Cardiac septum (tissue), 1 donor: ENCODE measurements around the gene RNF25. TPM values are rescaled to one million over a fixed set of nuclear protein-coding genes. Genes with fewer than 3 reads are reported as not detected.

Experiments
- DNase-seq: peaks from one replicate; pipeline ENCODE4 v3.0.0-alpha.2; 2020; ENCODE audit warnings: low spot score
- intact Hi-C: fragments of 100-400 bp; cut with DNase I; formaldehyde crosslinking; loops from one replicate; pipeline ENCODE4 v1.14.0; 2022
- long read RNA-seq: library from polyadenylated mRNA; unstranded; transcript quantifications from one replicate; pipeline ENCODE4 v2.0.0, GENCODE V29; 2021
- total RNA-seq: library from RNA; stranded (reverse); fragmentation: NEBNext Ultra II Directional; extraction: Animal tissue kit (Norgen Biotek cat#: 25700); gene quantifications from one replicate; pipeline ENCODE4 v1.2.1, GENCODE V29; 2021
- donor health status: DM: no; HTN: no; CAD: no.

The RNF25 gene, protein sequence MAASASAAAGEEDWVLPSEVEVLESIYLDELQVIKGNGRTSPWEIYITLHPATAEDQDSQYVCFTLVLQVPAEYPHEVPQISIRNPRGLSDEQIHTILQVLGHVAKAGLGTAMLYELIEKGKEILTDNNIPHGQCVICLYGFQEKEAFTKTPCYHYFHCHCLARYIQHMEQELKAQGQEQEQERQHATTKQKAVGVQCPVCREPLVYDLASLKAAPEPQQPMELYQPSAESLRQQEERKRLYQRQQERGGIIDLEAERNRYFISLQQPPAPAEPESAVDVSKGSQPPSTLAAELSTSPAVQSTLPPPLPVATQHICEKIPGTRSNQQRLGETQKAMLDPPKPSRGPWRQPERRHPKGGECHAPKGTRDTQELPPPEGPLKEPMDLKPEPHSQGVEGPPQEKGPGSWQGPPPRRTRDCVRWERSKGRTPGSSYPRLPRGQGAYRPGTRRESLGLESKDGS
- total RNA-seq = 17.5 TPM
- long read RNA-seq, transcript RNF25-201 (10 exons, 1,914 nt) = major isoform, 24 of 29 reads
- long read RNA-seq, partial matches to known transcripts = 3 of 29 reads
- long read RNA-seq, other reads (novel, unspliced or antisense) = 0 of 29 reads

DNA sequence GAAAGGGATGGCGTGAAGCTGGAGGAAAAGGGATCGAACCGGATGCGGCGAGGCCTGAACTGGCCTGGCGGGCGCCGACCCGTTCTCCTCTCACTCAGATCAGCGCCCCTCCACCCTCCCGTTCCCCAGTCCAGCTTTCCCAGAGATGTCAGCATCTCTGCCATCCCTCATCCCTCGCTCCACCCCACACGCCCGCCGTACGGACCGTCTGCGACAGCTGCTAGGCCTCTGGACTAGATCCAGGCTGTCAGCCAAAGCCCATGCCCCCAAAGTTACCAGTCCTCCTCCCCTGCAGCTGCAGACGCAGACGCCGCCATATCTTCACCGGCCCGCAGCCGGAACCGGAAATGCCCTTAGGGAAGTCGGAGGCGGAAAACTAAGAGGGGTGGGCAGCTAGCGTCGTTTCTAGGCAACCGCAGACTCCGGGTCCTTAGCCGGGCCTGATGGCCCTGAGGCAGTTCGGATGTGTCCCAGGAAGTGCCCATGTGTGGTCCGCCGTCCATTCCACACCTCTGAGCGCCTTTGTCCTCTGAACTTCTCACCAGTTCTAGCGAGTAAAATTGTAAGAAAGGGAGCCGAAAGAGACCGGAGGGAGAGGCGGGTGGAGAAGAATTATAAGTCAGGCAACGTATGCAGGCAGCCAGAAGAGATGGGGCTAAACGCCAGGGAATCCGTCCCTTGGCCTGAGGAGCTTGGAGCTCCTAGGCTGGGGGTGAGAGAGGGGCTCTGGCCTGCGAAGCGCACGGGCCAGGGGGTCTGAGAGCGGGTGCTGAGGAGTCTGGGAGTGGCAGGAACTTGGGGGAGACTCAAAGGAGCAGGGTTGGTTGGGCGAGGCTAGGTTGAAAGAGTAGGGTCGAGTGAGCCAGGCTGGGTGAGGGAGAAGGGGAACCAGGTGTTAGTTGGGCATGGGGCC lies at the start of gene RNF25, which contains the start of gene STK36:
Gene RNF25, minus strand, starts transcription at position 349 of the 913 bp plus-strand sequence. Its CDS starts 32 bp downstream, at position 317.
Gene STK36, plus strand, starts transcription at position 433 of the 913 bp plus-strand sequence. CDS start 744 bp downstream, outside the sequence.
- peak; percentile 94 for DNase-seq
- intact Hi-C loops = no loop called here

DNA sequence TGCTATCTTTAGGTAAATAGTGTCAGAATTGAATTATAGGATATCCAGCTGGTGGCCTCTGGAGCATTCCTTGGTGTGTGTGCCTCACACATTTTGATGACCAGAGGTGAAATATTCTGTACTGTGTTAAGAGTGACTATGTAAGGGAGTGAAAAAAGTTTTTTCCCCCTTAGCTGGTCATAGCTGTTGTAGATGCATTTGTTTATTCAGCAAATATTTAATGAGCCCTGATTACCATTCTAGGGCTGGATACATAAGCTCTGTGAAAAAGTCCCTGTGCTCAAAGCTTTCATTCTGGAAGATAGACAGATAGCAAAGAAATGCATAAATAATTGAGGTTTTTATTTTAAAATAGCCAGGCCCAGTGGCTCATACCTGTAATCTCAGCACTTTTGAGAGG lies 49.7 kb upstream of the RNF25 start:
- intact Hi-C loops = no loop called here
- DNase-seq = no peak

- intact Hi-C loops = no loop called here
Observed at GRCh38 chr2:218720048-218721041, 48.5 kb upstream of the RNF25 start.

GRCh38 chr2:218719457-218719856 lies 47.7 kb upstream of the RNF25 start:
- no peak for DNase-seq
- intact Hi-C loops = no loop called here

More at GRCh38 chr2:218720048-218721041, 48.5 kb upstream of the RNF25 start:
- no peak for DNase-seq

GRCh38 chr2:218718058-218718457 lies 46.3 kb upstream of the RNF25 start:
- DNase-seq = no peak
- intact Hi-C loops = no loop called here

DNA sequence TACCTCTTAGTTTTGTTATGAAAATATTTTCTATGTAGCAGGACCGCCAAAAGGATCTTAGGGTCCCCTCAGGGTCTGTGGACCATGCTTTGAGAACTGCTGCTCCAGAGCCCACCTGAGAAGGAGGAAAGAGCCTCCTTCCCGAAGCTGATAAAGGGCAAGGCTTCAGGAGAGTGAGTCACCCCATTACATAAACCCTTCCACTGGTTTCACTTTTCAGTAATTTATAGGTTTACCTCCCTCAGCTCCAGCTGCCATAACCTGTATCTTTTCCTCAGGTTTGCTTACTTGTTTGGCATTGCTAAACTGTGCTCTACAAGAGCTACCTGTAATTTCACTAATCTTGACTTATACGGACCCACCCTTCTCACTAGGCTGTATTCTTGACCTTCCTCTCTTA lies 45.5 kb upstream of the RNF25 start:
- intact Hi-C loops = no loop called here
- no peak for DNase-seq

- no peak for DNase-seq
- intact Hi-C loops = no loop called here
Observed at GRCh38 chr2:218716070-218716469, 44.3 kb upstream of the RNF25 start.

DNA sequence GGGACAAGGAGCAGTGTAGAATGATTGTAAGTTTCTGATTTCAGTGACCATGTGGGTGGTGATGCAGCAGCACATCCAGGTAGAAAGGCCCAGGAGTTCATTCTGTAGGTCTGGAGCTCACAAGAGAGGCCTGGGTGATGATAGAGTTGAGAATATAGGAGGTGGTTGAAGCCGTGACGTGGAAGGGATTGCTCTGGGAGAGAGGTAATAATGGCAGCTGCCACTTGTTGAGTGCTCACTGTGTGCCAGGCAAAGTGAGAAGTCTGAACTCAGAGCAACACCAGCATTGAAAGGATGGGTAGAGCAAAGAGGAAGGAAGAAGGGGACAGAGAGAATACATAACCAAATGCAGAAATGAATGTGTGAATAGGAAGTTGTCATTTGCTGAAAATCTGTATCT lies 42.1 kb upstream of the RNF25 start:
- intact Hi-C loops = loop anchor here (5.0 kb wide), 2 partner anchors 68 to 118 kb away; partner anchors contain the start of genes CYP27A1 and PRKAG3
- no peak for DNase-seq

GRCh38 chr2:218711550-218711929 lies 39.7 kb upstream of the RNF25 start:
- intact Hi-C loops = loop anchor here (1.0 to 5.0 kb wide), 3 partner anchors 71 to 136 kb away; partner anchors contain the start of genes CYP27A1 and PRKAG3
- no peak for DNase-seq

- intact Hi-C loops = loop anchor here (1.0 to 5.0 kb wide), 3 partner anchors 71 to 136 kb away; partner anchors contain the start of genes CYP27A1 and PRKAG3
- peak; percentile 99 for DNase-seq
Observed at GRCh38 chr2:218710687-218711549, 39.1 kb upstream of the RNF25 start, which contains the start of gene TTLL4. TTLL4 (plus strand) TSS chr2:218710835; CDS start chr2:218737677, 26,842 bp downstream.

DNA sequence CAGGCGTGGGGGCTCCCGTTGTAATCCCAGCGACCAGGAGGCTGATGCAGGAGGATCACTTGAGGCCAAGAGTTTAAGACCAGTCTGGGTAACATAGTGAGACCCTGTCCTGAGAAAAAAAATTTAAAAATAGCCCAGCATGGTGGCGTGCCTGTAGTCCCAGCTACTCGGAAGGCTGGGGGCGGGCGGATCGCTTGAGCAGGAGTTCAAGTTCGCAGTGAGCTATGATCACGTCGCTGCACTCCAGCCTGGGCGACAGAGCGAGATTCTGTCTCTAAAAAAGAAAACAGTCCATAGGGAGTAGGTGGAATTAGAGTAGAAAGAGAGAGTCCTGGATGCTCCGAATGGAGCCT lies 38.5 kb upstream of the RNF25 start:
- intact Hi-C loops = loop anchor here (5.0 kb wide), 2 partner anchors 72 to 122 kb away; partner anchors contain the start of genes CYP27A1 and PRKAG3
- no peak for DNase-seq

- intact Hi-C loops = loop anchor here (5.0 kb wide), 2 partner anchors 72 to 122 kb away; partner anchors contain the start of genes CYP27A1 and PRKAG3
- no peak for DNase-seq
Observed at GRCh38 chr2:218709908-218710307, 38.1 kb upstream of the RNF25 start.

DNA sequence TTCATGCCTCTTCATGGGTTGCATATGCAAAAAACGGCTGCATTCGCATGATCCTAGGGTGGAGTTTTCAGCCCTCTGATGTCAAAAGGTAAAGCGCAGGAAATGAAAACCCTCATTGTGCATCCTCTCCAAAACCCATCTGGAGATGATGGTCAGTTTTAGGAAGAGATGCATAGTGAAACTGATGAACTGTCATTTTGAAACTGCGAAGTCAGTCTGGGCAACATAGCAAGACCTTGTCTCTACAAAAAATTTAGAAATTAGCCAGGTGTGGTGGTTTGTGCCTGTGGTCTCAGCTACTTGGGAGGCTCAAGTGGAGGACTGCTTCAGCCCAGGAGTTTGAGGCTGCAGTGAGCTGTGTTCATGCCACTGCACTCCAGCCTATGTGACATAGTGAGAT lies 36.3 kb upstream of the RNF25 start:
- no peak for DNase-seq
- intact Hi-C loops = no loop called here

GRCh38 chr2:218703341-218703740 lies 31.5 kb upstream of the RNF25 start:
- intact Hi-C loops = no loop called here
- no peak for DNase-seq

DNA sequence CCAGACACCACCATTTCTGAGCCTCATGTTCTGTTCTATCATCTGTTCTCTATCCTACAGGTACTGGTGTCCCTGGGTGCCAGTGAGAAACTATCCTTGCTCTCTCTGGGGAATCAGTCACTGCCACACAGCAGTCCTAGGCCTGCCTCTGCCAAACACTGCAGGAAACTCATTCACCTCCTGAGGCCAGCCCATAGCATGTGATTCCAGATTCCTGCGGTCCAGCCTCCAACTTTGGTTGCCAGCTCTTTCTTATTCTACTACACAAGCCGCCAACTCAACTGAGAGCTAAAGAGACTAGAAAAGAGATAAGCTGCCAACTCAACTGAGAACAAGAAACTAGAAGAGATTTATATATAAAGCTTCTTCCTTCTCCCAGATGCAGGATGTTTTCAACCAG lies 30.0 kb upstream of the RNF25 start:
- intact Hi-C loops = no loop called here
- DNase-seq = no peak

- DNase-seq = no peak
Observed at GRCh38 chr2:218698885-218699284, 27.1 kb upstream of the RNF25 start.

GRCh38 chr2:218694405-218695145 lies 22.8 kb upstream of the RNF25 start:
- DNase-seq = no peak
- intact Hi-C loops = no loop called here

More at GRCh38 chr2:218698885-218699284, 27.1 kb upstream of the RNF25 start:
- intact Hi-C loops = no loop called here
